Stimulated activated CD8-positive, alpha-beta memory T cell treated with anti-CD3 and anti-CD28 coated beads, Interleukin-15, amount 100 ng/mL, for 24 hours (primary cell): ENCODE measurements around the gene FBXW5.

Experiments used
- DNase-seq: peaks from one replicate; pipeline ENCODE4 v3.0.0-alpha.2; 2020; ENCODE audit warnings: low read depth

The FBXW5 gene

GRCh38 chr9:136949239-136949816 is 4.8 kb upstream of the FBXW5 start:
- DNase-seq, result no peak

- no peak for DNase-seq
Observed at GRCh38 chr9:136947955-136948510, 3.5 kb upstream of the FBXW5 start.

DNA sequence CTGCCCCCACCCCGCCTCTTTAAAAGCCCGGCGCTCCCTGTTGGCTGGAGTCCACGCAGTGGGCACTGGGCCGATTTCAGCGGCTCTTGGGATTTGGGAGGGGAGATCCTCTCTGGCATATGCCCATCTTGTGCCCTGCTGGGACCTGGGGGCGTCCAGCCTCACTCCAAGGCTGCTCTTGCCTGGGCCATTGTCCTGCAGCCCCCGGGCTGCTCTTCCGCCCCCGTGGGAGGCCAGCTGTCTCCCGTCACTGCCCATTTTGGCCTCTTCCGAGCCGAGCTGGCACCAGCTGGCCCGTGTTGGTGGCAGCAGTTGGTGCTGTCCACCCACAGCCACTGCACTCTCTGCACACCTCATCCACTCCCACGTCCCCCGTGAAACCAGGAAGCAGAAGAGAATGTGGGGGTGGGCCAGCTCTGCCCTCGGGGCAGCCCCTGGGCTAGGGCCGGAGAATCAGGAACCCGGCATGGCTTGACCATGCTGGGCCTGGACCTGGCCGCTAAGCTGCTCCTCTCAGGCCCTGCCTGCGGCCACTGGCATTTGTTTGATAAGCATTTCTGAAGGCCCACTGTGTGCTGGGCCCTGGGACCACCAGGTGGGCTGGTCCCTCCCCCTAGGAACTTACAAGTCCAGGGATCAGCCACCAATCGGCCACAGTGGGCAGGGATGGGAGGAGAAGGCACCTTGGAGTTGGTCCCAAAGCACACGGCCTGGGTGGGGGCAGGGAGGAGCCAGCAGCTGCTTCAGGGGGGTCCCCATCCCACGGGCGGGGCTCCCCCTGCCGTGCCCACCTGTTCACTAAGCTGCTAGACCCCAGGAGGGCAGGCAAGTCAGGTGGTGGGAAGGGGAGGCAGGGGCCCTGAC is 2.7 kb upstream of the FBXW5 start:
- no peak for DNase-seq

- DNase-seq, result no peak
Observed at GRCh38 chr9:136946228-136947027, 1.9 kb upstream of the FBXW5 start.

GRCh38 chr9:136945333-136946227 is 1.0 kb upstream of the FBXW5 start:
- DNase-seq, result no peak

- no peak for DNase-seq
Observed at GRCh38 chr9:136944212-136944518, 373 bp downstream of the FBXW5 start.

DNA sequence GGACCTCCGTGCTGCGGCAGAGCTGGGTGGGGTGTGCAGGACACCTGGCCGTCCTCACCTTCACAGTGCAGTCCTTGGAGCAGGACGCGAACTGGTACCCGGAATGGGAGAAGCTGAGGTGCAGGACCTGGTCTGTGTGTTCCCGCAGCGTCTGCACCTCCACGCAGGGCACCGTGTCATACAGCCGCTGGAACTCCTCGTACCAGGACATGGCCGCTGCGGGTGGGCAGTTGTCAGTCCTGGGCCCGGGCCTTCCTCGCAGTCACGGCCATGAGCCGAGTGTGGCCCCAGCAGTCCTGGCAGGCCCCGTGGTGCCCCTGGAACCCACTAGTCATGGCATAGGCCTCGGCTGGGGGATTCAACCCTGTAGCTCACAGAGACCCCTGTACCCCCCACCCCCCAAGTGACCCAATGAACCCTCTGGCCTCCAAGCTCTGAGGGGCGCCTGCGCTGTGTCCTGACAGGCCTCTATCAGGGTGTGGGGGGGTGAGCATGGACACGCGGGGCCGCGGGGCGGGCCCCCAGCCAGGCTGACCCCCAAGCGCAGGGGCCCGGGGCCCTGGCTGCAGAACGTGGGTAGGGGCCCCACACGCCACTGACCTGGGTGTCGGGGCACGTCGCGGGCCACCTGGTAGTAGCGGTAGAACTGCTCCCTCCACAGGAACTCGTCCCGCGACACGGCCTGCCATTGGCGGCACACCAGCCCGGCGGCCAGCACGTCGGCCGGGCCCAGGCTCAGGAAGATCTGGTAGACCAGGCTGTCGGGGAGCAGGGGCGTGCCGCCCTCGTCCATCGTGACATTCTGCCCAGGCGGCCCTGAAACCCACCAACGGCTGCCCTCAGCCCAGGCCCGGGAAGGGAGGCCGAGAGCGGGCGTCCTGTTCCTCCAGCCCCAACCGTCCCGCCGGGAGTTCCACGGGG is 987 bp downstream of the FBXW5 start:
- no peak for DNase-seq

- no peak for DNase-seq
Observed at GRCh38 chr9:136942881-136943230, 1.7 kb downstream of the FBXW5 start.

- no peak for DNase-seq
Observed at GRCh38 chr9:136942112-136942880, 2.2 kb downstream of the FBXW5 start.

DNA sequence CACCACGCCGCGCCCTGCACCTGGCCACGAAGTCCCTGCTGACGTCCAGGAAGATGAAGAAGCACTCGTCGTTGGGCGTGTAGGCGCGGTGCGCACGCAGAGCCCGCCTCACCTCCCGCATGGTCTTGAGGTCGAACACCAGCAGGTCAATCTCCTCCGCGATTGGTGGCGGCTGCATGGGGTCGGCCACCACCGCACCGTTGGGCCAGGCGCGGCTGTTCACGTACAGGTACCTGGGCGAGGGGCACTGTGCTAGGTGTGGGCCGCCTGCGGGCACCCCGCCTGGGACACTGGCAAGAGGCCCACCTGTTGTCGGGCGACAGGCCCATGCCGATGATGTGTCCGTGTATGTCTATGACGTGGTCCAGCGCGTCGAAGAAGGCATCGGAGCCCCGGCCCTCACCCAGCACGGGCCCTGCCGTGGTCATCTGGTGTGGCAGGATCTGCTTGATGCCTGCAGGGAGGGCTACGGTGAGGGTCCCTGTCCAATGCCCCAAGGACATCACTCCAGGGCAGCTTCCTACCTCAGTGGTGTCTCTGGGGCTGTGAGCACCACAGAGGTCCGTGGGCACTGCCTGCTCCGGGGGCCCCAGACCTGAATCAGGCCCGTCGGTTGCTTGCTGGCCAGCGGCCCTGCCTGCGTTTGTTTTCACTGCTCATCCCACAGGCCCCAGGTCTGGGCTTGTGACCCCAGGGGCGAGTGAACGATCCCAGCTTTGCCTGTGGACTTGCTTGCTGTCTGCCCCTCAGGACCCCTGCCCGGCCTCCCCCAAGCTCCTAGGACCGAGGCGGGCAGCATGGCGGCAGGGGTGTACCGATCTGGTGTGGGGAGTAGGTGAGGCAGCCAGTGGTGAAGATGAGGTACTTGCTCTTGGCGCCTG is 3.1 kb downstream of the FBXW5 start:
- no peak for DNase-seq

DNA sequence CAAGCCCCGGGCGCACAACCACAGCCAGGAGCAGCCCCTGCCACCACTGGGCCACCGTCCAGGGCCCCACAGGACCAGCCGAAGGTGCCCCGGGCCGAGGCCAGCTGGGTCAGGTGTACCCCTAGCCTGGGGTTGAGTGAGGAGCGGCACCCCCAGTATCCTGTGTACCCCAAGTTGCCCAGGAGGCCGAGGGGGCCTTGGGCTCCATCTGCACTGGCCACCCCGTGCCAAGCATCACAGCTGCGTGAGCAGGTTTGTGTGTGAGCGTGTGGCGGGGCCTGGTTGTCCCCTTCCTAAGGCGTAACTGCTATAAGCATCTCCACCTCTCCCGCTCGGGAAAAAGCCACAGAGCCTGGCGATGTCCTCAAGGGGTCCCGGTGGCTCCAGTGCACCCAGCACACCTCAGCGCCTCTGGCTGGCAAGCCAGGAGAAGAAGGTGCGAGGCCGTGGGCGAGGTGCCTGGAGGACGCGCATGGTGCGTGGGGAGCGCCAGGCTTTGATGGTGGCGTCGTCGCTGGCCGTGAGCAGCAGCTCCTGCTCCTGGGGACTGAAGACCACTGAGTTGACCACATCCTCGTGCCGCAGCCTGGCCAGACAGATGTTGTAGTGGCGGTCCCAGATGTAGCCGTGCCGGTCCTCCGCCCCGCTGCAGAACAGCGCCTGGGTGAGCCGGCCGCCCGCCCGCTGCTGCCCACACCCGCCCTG is 3.9 kb downstream of the FBXW5 start:
- no peak for DNase-seq

GRCh38 chr9:136939996-136940525 is 4.5 kb downstream of the FBXW5 start:
- no peak for DNase-seq

- no peak for DNase-seq
Observed at GRCh38 chr9:136939431-136939995, 5.0 kb downstream of the FBXW5 start.

- DNase-seq, result no peak
Observed at GRCh38 chr9:136937186-136938001, 7.1 kb downstream of the FBXW5 start.

GRCh38 chr9:136936645-136937170 is 7.8 kb downstream of the FBXW5 start:
- DNase-seq, result no peak

GRCh38 chr9:136935651-136936050 is 8.9 kb downstream of the FBXW5 start:
- DNase-seq, result no peak

GRCh38 chr9:136934277-136934676 is 10.3 kb downstream of the FBXW5 start:
- DNase-seq, result no peak
